H9 (cell line): Measurements from ENCODE around the gene LARGE1. TPM values are rescaled to one million over a fixed set of nuclear protein-coding genes. Genes with fewer than 3 reads are reported as not detected.

Experiments
- DNase-seq: peaks from one replicate; pipeline ENCODE4 v3.0.0-alpha.2; 2017
- H2AFZ ChIP-seq: one replicate; pipeline ENCODE4 v1.6.1; 2013; ENCODE audit warnings: mild to moderate bottlenecking, low read length, control low read depth, moderate library complexity
- H2AK5ac ChIP-seq: 2 replicates; pipeline ENCODE4 v1.6.1; 2013; ENCODE audit warnings: low read length, control low read depth, mixed read lengths; ENCODE audit not compliant: insufficient read length
- H2BK120ac ChIP-seq: one replicate; pipeline ENCODE4 v1.6.1; 2013; ENCODE audit warnings: low read depth, mild to moderate bottlenecking, low read length, control low read depth, inconsistent platforms; ENCODE audit not compliant: poor library complexity, severe bottlenecking
- H2BK12ac ChIP-seq: 2 replicates; pipeline ENCODE4 v1.6.1; 2013; ENCODE audit warnings: low read length, control low read depth, mixed read lengths, low read depth; ENCODE audit not compliant: insufficient read length
- H2BK15ac ChIP-seq: 2 replicates; pipeline ENCODE4 v1.6.1; 2013; ENCODE audit warnings: low read depth, low read length, control low read depth
- H2BK20ac ChIP-seq: one replicate; pipeline ENCODE4 v1.6.1; 2013; ENCODE audit warnings: low read depth, mild to moderate bottlenecking, low read length, control low read depth, inconsistent platforms; ENCODE audit not compliant: poor library complexity, severe bottlenecking
- H2BK5ac ChIP-seq: 2 replicates; pipeline ENCODE4 v1.6.1; 2013; ENCODE audit warnings: low read length, control low read depth, mixed read lengths; ENCODE audit not compliant: insufficient read length
- H3K14ac ChIP-seq: 2 replicates; pipeline ENCODE4 v1.6.1; 2013; ENCODE audit warnings: low read length, control low read depth; ENCODE audit not compliant: insufficient read depth
- H3K18ac ChIP-seq: 2 replicates; pipeline ENCODE4 v1.6.1; 2013; ENCODE audit warnings: low read depth, mild to moderate bottlenecking, mixed read lengths, low read length, control low read depth; ENCODE audit not compliant: insufficient read length
- H3K23ac ChIP-seq: 2 replicates; pipeline ENCODE4 v1.6.1; 2013; ENCODE audit warnings: low read length, control low read depth, mixed read lengths, low read depth; ENCODE audit not compliant: insufficient read length
- H3K23me2 ChIP-seq: 2 replicates; pipeline ENCODE4 v1.6.1; 2013; ENCODE audit warnings: low read depth, mild to moderate bottlenecking, mixed read lengths, low read length, control low read depth; ENCODE audit not compliant: insufficient read length, poor library complexity, severe bottlenecking
- H3K27ac ChIP-seq: 2 replicates; pipeline ENCODE4 v1.5.1; 2013; ENCODE audit warnings: low read length, control low read depth, mixed read lengths, low read depth; ENCODE audit not compliant: insufficient read length
- H3K27me3 ChIP-seq: 2 replicates; pipeline ENCODE4 v1.6.1; 2013; ENCODE audit warnings: low read length, control low read depth, inconsistent platforms; ENCODE audit not compliant: insufficient read depth
- H3K4ac ChIP-seq: 2 replicates; pipeline ENCODE4 v1.6.1; 2013; ENCODE audit warnings: low read depth, mild to moderate bottlenecking, control low read depth, inconsistent platforms, low read length, moderate library complexity
- H3K4me1 ChIP-seq: 2 replicates; pipeline ENCODE4 v1.6.1; 2013; ENCODE audit warnings: low read length, control low read depth, inconsistent platforms; ENCODE audit not compliant: insufficient read depth
- H3K4me2 ChIP-seq: 2 replicates; pipeline ENCODE4 v1.6.1; 2013; ENCODE audit warnings: low read length, control low read depth, mixed read lengths; ENCODE audit not compliant: insufficient read length, insufficient read depth
- H3K56ac ChIP-seq: 2 replicates; pipeline ENCODE4 v1.6.1; 2013; ENCODE audit warnings: low read depth, mild to moderate bottlenecking, mixed read lengths, low read length, control low read depth; ENCODE audit not compliant: insufficient read length
- H3K79me1 ChIP-seq: 2 replicates; pipeline ENCODE4 v1.6.1; 2013; ENCODE audit warnings: low read depth, mild to moderate bottlenecking, moderate library complexity, low read length, control low read depth, inconsistent platforms; ENCODE audit not compliant: insufficient read depth, poor library complexity, severe bottlenecking
- H3K79me2 ChIP-seq: 2 replicates; pipeline ENCODE4 v1.6.1; 2013; ENCODE audit warnings: low read length, control low read depth, inconsistent platforms; ENCODE audit not compliant: insufficient read depth
- H3K9ac ChIP-seq: 2 replicates; pipeline ENCODE4 v1.6.1; 2013; ENCODE audit warnings: low read length, control low read depth, mixed read lengths; ENCODE audit not compliant: insufficient read length; ENCODE audit errors: extremely low read depth
- H3K9me3 ChIP-seq: one replicate; pipeline ENCODE4 v1.6.1; 2013; ENCODE audit warnings: low read depth, low read length, inconsistent platforms; ENCODE audit not compliant: control insufficient read depth
- H3T11ph ChIP-seq: one replicate; pipeline ENCODE4 v1.6.1; 2013; ENCODE audit warnings: mild to moderate bottlenecking, low read length, control low read depth, inconsistent platforms
- H4K20me1 ChIP-seq: one replicate; pipeline ENCODE4 v1.6.1; 2013; ENCODE audit not compliant: control insufficient read depth, insufficient read length, insufficient read depth
- H4K5ac ChIP-seq: 2 replicates; pipeline ENCODE4 v1.6.1; 2013; ENCODE audit warnings: low read depth, mild to moderate bottlenecking, mixed read lengths, low read length, control low read depth; ENCODE audit not compliant: insufficient read length
- H4K8ac ChIP-seq: replicated peaks from 2 replicates; pipeline ENCODE4 v1.6.1; 2013; ENCODE audit warnings: low read length, control low read depth, mixed read lengths, low read depth; ENCODE audit not compliant: insufficient read length
- H4K91ac ChIP-seq: 2 replicates; pipeline ENCODE4 v1.6.1; 2013; ENCODE audit warnings: low read depth, mild to moderate bottlenecking, moderate library complexity, mixed read lengths, low read length, control low read depth; ENCODE audit not compliant: insufficient read length
- H3K27ac Mint-ChIP-seq, 3 experiments: 2 replicates in 2 of 3; 3 replicates in 1 of 3; pipeline ENCODE4 v1.8.0; 2020 to 2021; ENCODE audit warnings: mixed read lengths in 3 of 3, mild to moderate bottlenecking in 1 of 3, moderate library complexity in 1 of 3
- H3K27me3 Mint-ChIP-seq: 2 replicates; pipeline ENCODE4 v1.8.0; 2021; ENCODE audit warnings: low read depth, mild to moderate bottlenecking, moderate library complexity, mixed read lengths
- H3K36me3 Mint-ChIP-seq, 3 experiments: 2 replicates in 2 of 3; 3 replicates in 1 of 3; pipeline ENCODE4 v1.8.0; 2020 to 2021; ENCODE audit warnings: low read depth in 3 of 3, mixed read lengths in 3 of 3; ENCODE audit not compliant: insufficient read depth in 1 of 3
- H3K4me1 Mint-ChIP-seq, 2 experiments: 2 replicates each; pipeline ENCODE4 v1.8.0; 2020; ENCODE audit warnings: mixed read lengths in 2 of 2
- H3K4me3 Mint-ChIP-seq, 2 experiments: 2 replicates in 1 of 2; 3 replicates in 1 of 2; pipeline ENCODE4 v1.8.0; 2020 to 2021; ENCODE audit warnings: mild to moderate bottlenecking in 2 of 2, mixed read lengths in 2 of 2, moderate library complexity in 1 of 2
- H3K9me3 Mint-ChIP-seq, 2 experiments: 2 replicates in 1 of 2; 3 replicates in 1 of 2; pipeline ENCODE4 v1.8.0; 2020; ENCODE audit warnings: mild to moderate bottlenecking in 2 of 2, mixed read lengths in 2 of 2, moderate library complexity in 1 of 2
- CTCF ChIP-seq: fragments of 200-600 bp; sonication (generic); conservative IDR thresholded peaks from 3 replicates; pipeline ENCODE4 v1.8.0; 2021; ENCODE audit warnings: antibody characterized with exemption, mild to moderate bottlenecking
- WGBS: extraction: QIAGEN DNeasy Blood & Tissue Kit; methylation state at CpG from one replicate; pipeline ENCODE4 v1.1.7; 2013; ENCODE audit warnings: missing lambda C conversion rate, low lambda C conversion rate, mixed read lengths; ENCODE audit not compliant: insufficient read length; ENCODE audit errors: extremely low coverage; 5-methylcytosine and 5-hydroxymethylcytosine counted together
- total RNA-seq: library from RNA; stranded (reverse); gene quantifications from 2 replicates; pipeline ENCODE4 v1.2.1, GENCODE V29; 2021

Gene LARGE1
- total RNA-seq, 1 experiment from 2014 or later: 43.5 TPM

GRCh38 chr22:33562501-33562900 lies 357.8 kb downstream of the LARGE1 start:
- no peaks in the 10 kb centered on the region; the same call in 1 of the 2 replicates for H3K4me1 ChIP-seq
- no peak overlapping the region for H3T11ph ChIP-seq
- no peak overlapping the region for H2AFZ ChIP-seq
- no peak overlapping the region for H3K56ac ChIP-seq
- no peak overlapping the region for H3K9ac ChIP-seq
- no peak overlapping the region for H3K27ac ChIP-seq
- H2BK5ac ChIP-seq: no peak overlapping the region
- no peak overlapping the region for H4K91ac ChIP-seq
- no peaks in the 10 kb centered on the region for H3K27me3 Mint-ChIP-seq
- H3K4me2 ChIP-seq: no peak overlapping the region
- H3K23me2 ChIP-seq: no peaks in the 10 kb centered on the region
- no peaks in the 10 kb centered on the region; a peak in 1 of 5 replicates for H3K9me3 Mint-ChIP-seq
- no peaks in the 10 kb centered on the region for H3K79me1 ChIP-seq
- no peak overlapping the region for H2AK5ac ChIP-seq
- H3K9me3 ChIP-seq: no peaks in the 10 kb centered on the region
- no peak overlapping the region for H3K4me3 Mint-ChIP-seq
- no peak for TF ChIP-seq CTCF
- no peak overlapping the region for H3K18ac ChIP-seq
- H3K4me1 Mint-ChIP-seq: peaks cover 11 to 13% of the 10 kb centered on the region in 2 experiments; a peak in 3 of 4 replicates
- H4K5ac ChIP-seq: no peak overlapping the region
- no peaks in the 10 kb centered on the region for H3K27me3 ChIP-seq
- no peak overlapping the region for H3K4ac ChIP-seq
- H3K36me3 Mint-ChIP-seq: peaks cover 3 to 19% (median 9%) of the 10 kb centered on the region in 3 experiments
- no peaks in the 10 kb centered on the region for H4K20me1 ChIP-seq
- H4K8ac ChIP-seq: no peak overlapping the region
- no CpG with 5 or more reads among the region's 6 CpGs for WGBS
- no peak overlapping the region for H3K23ac ChIP-seq
- H3K14ac ChIP-seq: no peak overlapping the region; the same call in 1 of the 2 replicates
- H3K79me2 ChIP-seq: no peaks in the 10 kb centered on the region
- no peak overlapping the region for H2BK15ac ChIP-seq
- no peak for DNase-seq
- H3K27ac Mint-ChIP-seq: no peak overlapping the region; a peak in 1 of 7 replicates
- no peak overlapping the region for H2BK20ac ChIP-seq
- no peak overlapping the region for H2BK120ac ChIP-seq
- H2BK12ac ChIP-seq: no peak overlapping the region
